AG04449 (cell line): Measurements from ENCODE around the gene REV3L.
"Not testable (repeated sequence)": the region's sequence is repeated elsewhere in the genome, so short reads cannot be mapped to it uniquely, and the experiment has no call there.

Experiments
- CTCF ChIA-PET: fragments of 350-600 bp; formaldehyde crosslinking; extraction: SDS; loops from one replicate; lab custom pipeline; 2021; ENCODE audit warnings: antibody characterized with exemption; lab: Yijun Ruan, JAX
- POLR2A ChIA-PET: fragments of 400-600, 350-600 bp; formaldehyde crosslinking; extraction: SDS; loops from one replicate; lab custom pipeline; 2020; ENCODE audit warnings: antibody characterized with exemption, inconsistent platforms; lab: Yijun Ruan, JAX
- DNase-seq: peaks from one replicate; pipeline ENCODE4 v3.0.0-alpha.2; 2010; ENCODE audit warnings: low read depth, low spot score
- H3K4me3 ChIP-seq: 2 replicates; pipeline ENCODE4 v1.5.1; 2011; ENCODE audit warnings: low read depth, mild to moderate bottlenecking, control low read depth, low read length
- TF ChIP-seq, protein P1 (sequence below): IDR thresholded peaks from one replicate; pipeline ENCODE4 v1.5.1; 2011; ENCODE audit warnings: mild to moderate bottlenecking, moderate library complexity, low read length, control low read depth, inconsistent platforms; ENCODE audit not compliant: insufficient read depth; ENCODE audit errors: missing control alignments

Gene REV3L

DNA sequence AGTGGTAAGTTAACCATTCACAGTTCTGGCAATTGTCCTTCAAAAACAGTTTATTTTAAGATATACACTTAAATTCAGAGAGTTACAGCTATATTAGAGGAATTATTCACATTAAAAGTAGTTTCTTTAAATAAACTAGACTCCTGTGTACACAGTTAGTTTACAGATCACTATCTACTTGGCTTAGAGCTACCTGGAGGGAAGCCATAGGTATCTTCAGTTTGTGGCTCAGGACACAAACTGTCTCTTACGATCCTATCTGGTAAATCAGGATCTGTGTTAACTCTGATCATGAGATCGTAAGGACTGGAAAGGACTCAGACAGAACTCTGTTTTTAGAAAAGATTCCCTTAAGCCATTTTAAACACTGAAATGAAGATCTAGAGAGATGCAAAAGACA lies 160.9 kb downstream of the REV3L start:
- DNase-seq: no peak
- ChIA-PET POLR2A (no interaction called here), CTCF (interaction anchor here (1.1 kb wide), 1 partner anchor 11 kb away, joined by 3 read pairs; no protein-coding TSS in a partner anchor)
- TF ChIP-seq, protein P1, sequence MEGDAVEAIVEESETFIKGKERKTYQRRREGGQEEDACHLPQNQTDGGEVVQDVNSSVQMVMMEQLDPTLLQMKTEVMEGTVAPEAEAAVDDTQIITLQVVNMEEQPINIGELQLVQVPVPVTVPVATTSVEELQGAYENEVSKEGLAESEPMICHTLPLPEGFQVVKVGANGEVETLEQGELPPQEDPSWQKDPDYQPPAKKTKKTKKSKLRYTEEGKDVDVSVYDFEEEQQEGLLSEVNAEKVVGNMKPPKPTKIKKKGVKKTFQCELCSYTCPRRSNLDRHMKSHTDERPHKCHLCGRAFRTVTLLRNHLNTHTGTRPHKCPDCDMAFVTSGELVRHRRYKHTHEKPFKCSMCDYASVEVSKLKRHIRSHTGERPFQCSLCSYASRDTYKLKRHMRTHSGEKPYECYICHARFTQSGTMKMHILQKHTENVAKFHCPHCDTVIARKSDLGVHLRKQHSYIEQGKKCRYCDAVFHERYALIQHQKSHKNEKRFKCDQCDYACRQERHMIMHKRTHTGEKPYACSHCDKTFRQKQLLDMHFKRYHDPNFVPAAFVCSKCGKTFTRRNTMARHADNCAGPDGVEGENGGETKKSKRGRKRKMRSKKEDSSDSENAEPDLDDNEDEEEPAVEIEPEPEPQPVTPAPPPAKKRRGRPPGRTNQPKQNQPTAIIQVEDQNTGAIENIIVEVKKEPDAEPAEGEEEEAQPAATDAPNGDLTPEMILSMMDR: no peak
- H3K4me3 ChIP-seq: no peak overlapping the region

DNA sequence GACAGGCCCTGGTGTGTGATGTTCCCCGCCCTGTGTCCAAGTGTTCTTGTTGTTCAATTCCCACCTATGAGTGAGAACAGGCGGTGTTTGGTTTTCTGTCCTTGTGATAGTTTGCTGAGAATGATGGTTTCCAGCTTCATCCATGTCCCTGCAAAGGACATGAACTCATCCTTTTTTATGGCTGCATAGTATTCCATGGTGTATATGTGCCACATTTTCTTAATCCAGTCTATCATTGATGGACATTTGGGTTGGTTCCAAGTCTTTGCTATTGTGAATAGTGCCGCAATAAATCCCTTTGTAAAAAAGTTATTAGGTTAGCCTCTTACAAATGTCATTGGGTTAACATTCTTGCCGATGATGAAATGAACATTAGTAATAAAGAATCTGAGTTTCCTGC lies 175.1 kb downstream of the REV3L start:
- DNase-seq, H3K4me3 ChIP-seq, POLR2A ChIA-PET, CTCF ChIA-PET: not testable (repeated sequence)

DNA sequence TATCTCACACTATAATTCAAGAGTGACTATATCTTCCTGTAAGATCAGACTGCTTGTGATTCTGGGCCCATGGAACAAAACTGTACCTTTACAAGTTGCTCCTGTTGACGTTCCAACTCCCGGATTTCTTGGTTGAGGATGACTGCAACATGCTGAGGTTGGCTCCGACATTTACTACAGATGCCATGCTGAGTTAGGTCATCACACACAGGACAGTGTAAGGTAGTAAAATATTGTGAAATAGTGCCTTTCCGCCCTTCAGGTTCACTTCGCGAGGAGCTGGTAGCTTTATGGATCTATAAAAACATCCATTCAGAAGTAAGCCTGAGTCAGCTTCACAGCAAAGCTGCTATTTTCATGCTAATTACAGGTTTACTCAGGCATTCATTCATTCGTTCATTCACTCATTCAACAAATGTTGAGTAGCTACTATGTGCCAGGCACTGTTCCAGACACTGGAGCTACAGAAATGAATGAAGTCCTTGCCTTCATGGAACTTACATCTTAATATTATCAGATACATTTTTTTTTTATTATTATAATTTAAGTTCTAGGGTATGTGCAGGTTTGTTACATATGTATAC lies 175.7 kb downstream of the REV3L start:
- CTCF ChIA-PET: no interaction called here
- TF ChIP-seq, protein P1: no peak
- POLR2A ChIA-PET: no interaction called here
- no peak for DNase-seq
- no peak overlapping the region for H3K4me3 ChIP-seq

DNA sequence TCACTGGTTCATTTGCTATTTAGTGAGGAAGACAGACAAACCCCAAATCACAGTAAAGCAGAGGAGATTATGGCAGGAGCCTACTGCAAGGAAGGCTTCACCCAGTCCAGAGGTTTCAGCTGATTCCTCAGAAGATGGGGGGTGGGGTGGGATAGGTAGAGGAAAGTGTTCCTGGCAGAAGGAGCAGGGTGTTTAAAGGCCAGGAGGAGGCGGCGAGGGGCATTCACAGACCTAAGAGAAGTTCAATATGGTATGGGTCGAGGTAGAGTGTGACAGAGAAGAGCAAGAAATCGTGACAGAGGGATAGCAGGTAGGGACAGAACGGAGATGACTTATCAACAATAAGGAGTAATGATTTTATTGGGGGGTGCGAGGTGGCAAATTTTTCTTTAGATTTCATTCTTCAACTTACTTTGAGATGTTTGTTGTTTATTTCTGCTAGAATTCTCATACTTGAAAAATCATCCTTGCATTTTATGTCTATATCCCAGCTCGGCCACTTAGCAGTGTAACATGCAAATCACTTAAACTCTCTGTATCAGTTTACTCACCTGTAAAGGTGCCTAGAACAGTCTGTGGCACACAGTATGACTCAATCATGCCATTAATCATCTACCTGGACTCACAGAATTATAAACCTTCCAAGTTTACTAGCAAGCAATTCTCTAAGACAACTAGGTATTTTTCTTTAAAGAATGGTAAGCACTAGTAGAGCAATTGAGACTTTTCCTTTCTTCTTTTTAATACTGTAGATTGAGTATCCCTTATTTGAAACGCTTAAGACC lies 176.7 kb downstream of the REV3L start:
- TF ChIP-seq, protein P1: no peak
- DNase-seq: no peak
- POLR2A ChIA-PET: no interaction called here
- no peak overlapping the region for H3K4me3 ChIP-seq
- CTCF ChIA-PET: no interaction called here

DNA sequence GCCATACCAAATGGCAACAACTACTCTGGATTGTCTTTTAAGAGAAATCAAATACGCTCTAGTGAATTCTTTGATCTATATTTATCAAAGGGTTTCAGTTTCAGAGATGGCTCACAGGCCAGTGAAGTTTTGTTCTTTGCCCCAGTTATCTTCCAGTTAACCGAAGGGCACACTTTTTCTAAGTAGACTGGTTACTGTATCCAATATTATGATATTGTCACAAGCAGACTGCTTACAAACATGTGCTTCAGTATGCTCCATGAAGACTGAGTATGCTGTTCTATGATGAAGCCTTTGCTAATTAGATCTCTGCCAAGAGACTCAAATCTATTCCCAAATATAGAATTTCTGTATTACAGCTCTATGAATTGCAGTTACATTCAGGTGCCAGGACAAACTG lies 181.1 kb downstream of the REV3L start:
- H3K4me3 ChIP-seq: no peak overlapping the region
- ChIA-PET POLR2A (no interaction called here), CTCF (no interaction called here)
- DNase-seq: no peak
- TF ChIP-seq, protein P1: no peak

DNA sequence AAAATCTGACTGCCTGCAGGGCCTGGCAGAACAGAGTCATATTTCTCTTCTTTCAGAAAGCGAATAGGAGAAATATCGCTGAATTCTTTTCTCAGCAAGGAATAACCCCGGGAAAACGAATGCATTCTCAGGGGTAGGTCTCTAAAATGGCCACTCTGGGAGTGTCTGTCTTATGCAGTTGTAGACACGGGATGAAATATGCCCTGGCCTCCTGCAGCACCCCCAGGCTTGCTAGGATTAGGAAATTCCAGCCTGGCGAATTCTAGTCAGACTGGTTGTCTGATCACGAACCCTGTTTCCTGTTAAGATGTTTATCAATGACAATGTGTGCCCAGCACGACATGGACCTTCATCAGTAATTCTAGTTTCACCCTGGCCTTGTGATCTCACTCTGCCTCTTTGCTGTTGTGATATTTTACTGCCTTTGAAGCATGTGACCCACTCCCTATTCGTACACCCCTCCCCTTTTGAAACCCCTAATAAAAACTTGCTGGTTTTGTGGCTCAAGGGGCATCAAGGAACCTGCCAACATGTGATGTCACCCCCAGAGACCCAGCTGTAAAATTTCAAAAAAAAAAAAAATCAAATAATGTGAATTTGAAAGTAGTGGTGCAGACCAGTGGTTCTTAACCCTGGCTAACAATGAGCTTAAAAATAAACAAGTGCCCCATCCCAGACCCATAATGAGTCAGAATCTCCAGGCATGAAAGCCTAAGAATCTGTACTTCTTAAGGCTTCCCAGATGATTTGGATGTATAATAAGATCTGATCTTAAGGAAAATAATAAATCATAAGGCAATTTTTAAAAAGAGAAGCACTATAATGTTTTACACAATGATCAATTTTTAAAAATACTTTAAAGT lies 181.8 kb downstream of the REV3L start:
- DNase-seq, CTCF ChIA-PET, POLR2A ChIA-PET, H3K4me3 ChIP-seq: not testable (repeated sequence)

DNA sequence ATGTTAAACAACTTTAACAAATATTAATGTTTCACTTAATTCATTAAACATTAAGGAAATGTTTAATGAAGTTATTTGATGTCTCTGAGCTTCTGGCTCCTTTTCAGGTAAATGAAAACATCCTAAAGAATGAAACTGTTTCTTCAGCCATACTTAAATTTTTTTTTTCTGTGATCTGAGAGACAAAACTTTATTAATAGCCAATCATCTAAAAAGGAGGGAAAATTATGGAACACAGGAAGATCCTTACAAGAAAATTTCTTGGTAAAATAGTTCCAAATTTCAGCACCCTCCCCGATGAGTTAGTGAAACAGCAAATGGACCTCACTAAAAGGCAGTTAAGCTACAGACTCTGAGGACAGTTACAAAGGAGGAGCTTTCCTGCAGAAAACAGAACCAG lies 185.2 kb downstream of the REV3L start:
- CTCF ChIA-PET: interaction anchor here (0.6 to 1.3 kb wide), 2 partner anchors 14 to 307 kb away, joined by 3 to 5 read pairs; no protein-coding TSS in a partner anchor

More for the DNA sequence above, 185.2 kb downstream of the REV3L start:
- no peak for DNase-seq
- TF ChIP-seq, protein P1: no peak
- POLR2A ChIA-PET: interaction anchor here (0.6 kb wide), 1 partner anchor 287 kb away, joined by 5 read pairs; no protein-coding TSS in a partner anchor
- H3K4me3 ChIP-seq: no peak overlapping the region
